Esophagus muscularis mucosa (tissue), 4 donors: ENCODE results near the gene OBSCN. TPM values are rescaled to one million over a fixed set of nuclear protein-coding genes. Genes with fewer than 3 reads are reported as not detected.

Experiments used
- DNase-seq: peaks from one replicate; pipeline ENCODE4 v3.0.0-alpha.2; 2017; ENCODE audit errors: extremely low spot score
- H3K27ac ChIP-seq, 4 donors: fragments of 200-600 bp; sonication (generic); replicated peaks in 1 of 4; 1 replicate in 3 of 4; 2 replicates in 1 of 4; pipeline ENCODE4 v1.5.1; 2016 to 2019; ENCODE audit warnings: mild to moderate bottlenecking in 1 of 4
- H3K27me3 ChIP-seq, 4 donors: fragments of 200-600 bp; sonication (generic); one replicate each; pipeline versions ENCODE4 v1.5.1 to v1.6.0; 2016 to 2019
- H3K36me3 ChIP-seq, 4 donors: fragments of 200-600 bp; sonication (generic); one replicate each; pipeline ENCODE4 v1.5.1; 2016 to 2019
- H3K4me1 ChIP-seq, 4 donors: fragments of 200-600 bp; sonication (generic); one replicate each; pipeline ENCODE4 v1.5.1; 2016 to 2019
- H3K4me3 ChIP-seq, 4 donors: fragments of 200-600 bp; sonication (generic); 1 replicate in 2 of 4; 2 replicates in 2 of 4; pipeline ENCODE4 v1.5.1; 2016 to 2019; ENCODE audit warnings: mild to moderate bottlenecking in 4 of 4, moderate library complexity in 1 of 4
- H3K9me3 ChIP-seq, 4 donors: fragments of 200-600 bp; sonication (generic); 1 replicate in 3 of 4; 2 replicates in 1 of 4; pipeline ENCODE4 v1.5.1; 2016 to 2019
- EP300 ChIP-seq: sonication (generic); formaldehyde crosslinking; IDR thresholded peaks from one replicate; pipeline ENCODE4 v1.6.1; 2017; ENCODE audit warnings: antibody characterized with exemption
- POLR2A ChIP-seq: fragments of 450-650 bp; IDR thresholded peaks from one replicate; pipeline ENCODE4 v1.6.1; 2017; ENCODE audit warnings: antibody characterized with exemption, moderate library complexity, mild to moderate bottlenecking, low read depth
- POLR2AphosphoS5 ChIP-seq, 2 donors: sonication (generic); formaldehyde crosslinking; IDR thresholded peaks; one replicate each; pipeline ENCODE4 v1.6.1; 2017; ENCODE audit warnings: antibody characterized with exemption in 2 of 2
- WGBS: methylation state at CpG from one replicate; pipeline ENCODE4 v1.1.5; 2018; 5-methylcytosine and 5-hydroxymethylcytosine counted together
- intact Hi-C: fragments of 100-400 bp; cut with DNase I; formaldehyde crosslinking; loops from one replicate; pipeline ENCODE4 v1.15.1; 2023
- total RNA-seq, 4 donors: library from RNA; depleted of rRNA; stranded (reverse); fragments of >200 nt; gene quantifications; one replicate each; pipeline versions ENCODE4 v1.1.0 to v1.2.1, GENCODE V29; 2016
- TF ChIP-seq, protein P1 (sequence below), 3 experiments: fragments of 200-600 bp in 2 of 3; fragments of 450-650 bp in 1 of 3; sonication (generic) in 2 of 3; IDR thresholded peaks; one replicate each; pipeline ENCODE4 v1.5.1; 2017 to 2019; ENCODE audit warnings: antibody characterized with exemption in 3 of 3, mild to moderate bottlenecking in 2 of 3, moderate library complexity in 1 of 3

OBSCN gene
- total RNA-seq, result 10 to 100 TPM; 12.6 to 31.4 (median 17.8) TPM

- Histone ChIP-seq H3K27me3 (peaks cover 0 to 59% (median 14%) of the 10 kb centered on the region in 4 donors), H3K27ac (peak within 1 kb of the TSS in 1 of 4 donors; percentile 12), H3K4me3 (peak within 1 kb of the TSS in 3 of 4 donors; percentile 12 to 27 (median 25)), H3K36me3 (no peaks in the 10 kb centered on the region), H3K9me3 (no peaks in the 10 kb centered on the region), H3K4me1 (peaks cover 9 to 22% (median 15%) of the 10 kb centered on the region in 4 donors)
- intact Hi-C loops, result no loop called here
- 0% methylated on average over 2 of the region's 30 CpGs for WGBS
- no peak for TF ChIP-seq POLR2AphosphoS5 (IDR thresholded peaks at IDR 0.05)
- no peak for TF ChIP-seq EP300
- TF ChIP-seq, protein P1, sequence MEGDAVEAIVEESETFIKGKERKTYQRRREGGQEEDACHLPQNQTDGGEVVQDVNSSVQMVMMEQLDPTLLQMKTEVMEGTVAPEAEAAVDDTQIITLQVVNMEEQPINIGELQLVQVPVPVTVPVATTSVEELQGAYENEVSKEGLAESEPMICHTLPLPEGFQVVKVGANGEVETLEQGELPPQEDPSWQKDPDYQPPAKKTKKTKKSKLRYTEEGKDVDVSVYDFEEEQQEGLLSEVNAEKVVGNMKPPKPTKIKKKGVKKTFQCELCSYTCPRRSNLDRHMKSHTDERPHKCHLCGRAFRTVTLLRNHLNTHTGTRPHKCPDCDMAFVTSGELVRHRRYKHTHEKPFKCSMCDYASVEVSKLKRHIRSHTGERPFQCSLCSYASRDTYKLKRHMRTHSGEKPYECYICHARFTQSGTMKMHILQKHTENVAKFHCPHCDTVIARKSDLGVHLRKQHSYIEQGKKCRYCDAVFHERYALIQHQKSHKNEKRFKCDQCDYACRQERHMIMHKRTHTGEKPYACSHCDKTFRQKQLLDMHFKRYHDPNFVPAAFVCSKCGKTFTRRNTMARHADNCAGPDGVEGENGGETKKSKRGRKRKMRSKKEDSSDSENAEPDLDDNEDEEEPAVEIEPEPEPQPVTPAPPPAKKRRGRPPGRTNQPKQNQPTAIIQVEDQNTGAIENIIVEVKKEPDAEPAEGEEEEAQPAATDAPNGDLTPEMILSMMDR (IDR thresholded peaks at IDR 0.05), result no peak
- TF ChIP-seq POLR2A, result peak; percentile 79
- DNase-seq, result no peak
Measured at GRCh38 chr1:228207851-228208821, at the start of gene OBSCN. Gene OBSCN, plus strand, starts transcription at chr1:228208044. Its CDS starts 3,740 bp downstream, at chr1:228211784.

DNA sequence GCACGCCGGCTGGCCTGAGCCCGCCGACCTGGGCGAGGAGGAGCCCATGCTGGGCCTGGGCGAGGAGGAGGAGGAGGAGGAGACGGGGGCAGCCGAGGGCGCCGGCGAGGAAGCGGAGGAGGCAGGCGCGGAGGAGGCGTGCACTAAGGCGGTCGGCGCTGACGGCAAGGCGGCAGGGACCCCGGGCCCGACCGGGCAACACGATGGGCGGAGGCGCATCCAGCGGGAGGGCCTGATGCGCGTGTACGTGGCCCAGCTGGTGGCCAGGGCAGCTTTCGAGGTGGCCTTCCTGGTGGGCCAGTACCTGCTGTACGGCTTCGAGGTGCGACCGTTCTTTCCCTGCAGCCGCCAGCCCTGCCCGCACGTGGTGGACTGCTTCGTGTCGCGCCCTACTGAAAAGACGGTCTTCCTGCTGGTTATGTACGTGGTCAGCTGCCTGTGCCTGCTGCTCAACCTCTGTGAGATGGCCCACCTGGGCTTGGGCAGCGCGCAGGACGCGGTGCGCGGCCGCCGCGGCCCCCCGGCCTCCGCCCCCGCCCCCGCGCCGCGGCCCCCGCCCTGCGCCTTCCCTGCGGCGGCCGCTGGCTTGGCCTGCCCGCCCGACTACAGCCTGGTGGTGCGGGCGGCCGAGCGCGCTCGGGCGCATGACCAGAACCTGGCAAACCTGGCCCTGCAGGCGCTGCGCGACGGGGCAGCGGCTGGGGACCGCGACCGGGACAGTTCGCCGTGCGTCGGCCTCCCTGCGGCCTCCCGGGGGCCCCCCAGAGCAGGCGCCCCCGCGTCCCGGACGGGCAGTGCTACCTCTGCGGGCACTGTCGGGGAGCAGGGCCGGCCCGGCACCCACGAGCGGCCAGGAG, 49.5 kb upstream of the OBSCN start:
- Histone ChIP-seq H3K27ac (no peak overlapping the region), H3K9me3 (no peaks in the 10 kb centered on the region), H3K36me3 (peaks cover 0 to 7% (median 0%) of the 10 kb centered on the region in 4 donors), H3K4me1 (peaks cover 24 to 56% (median 43%) of the 10 kb centered on the region in 4 donors), H3K27me3 (peaks cover 0 to 19% (median 5%) of the 10 kb centered on the region in 4 donors), H3K4me3 (no peak overlapping the region)
- DNase-seq, result no peak
- WGBS, result 64% methylated on average over 37 of the region's 98 CpGs
- TF ChIP-seq, protein P1 (IDR thresholded peaks at IDR 0.05), result no peak
- no peak for TF ChIP-seq EP300
- no peak for TF ChIP-seq POLR2A
- no peak for TF ChIP-seq POLR2AphosphoS5 (IDR thresholded peaks at IDR 0.05)
- intact Hi-C loops, result no loop called here

DNA sequence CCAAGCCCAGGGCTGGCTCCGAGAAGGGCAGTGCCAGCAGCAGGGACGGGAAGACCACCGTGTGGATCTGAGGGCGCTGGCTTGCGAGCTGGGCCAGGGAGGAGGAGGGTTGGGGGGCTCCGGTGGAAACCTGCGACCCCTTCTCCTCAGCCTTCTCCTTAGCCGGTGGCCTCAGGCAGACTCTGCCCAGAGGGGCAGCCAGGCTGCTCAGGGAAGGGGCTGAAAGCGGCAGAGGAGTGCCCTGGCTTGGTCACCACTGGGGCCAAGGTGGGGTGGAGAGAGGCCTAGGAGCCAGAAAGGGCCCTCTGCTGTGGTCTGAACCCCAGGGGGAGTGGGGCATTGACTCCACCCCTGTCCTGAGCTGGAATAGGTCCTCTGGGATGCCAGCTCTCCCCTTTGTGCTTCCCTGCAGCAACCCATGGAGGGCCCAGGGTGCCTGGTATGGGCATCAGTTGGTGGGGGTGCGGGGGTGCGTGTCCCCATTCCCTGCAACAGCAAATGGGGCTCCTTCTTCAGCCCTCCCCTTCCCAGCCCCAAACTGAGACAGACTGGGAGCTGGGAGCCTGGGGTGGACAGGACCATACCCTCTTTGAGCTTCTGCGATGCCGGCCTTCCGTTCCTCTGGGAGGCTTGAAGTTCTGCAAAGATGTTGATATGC, 48.7 kb upstream of the OBSCN start:
- TF ChIP-seq, protein P1 (IDR thresholded peaks at IDR 0.05), result no peak
- no peak for TF ChIP-seq POLR2A
- no peak for TF ChIP-seq POLR2AphosphoS5 (IDR thresholded peaks at IDR 0.05)
- no peak for TF ChIP-seq EP300
- Histone ChIP-seq H3K27me3 (peaks cover 0 to 22% (median 5%) of the 10 kb centered on the region in 4 donors), H3K27ac (no peak overlapping the region), H3K4me1 (peaks cover 27 to 63% (median 49%) of the 10 kb centered on the region in 4 donors), H3K9me3 (no peaks in the 10 kb centered on the region), H3K4me3 (no peak overlapping the region), H3K36me3 (peaks cover 0 to 6% (median 0%) of the 10 kb centered on the region in 4 donors)
- DNase-seq, result no peak
- intact Hi-C loops, result no loop called here
- WGBS, result 82% methylated on average over 14 of the region's 14 CpGs

DNA sequence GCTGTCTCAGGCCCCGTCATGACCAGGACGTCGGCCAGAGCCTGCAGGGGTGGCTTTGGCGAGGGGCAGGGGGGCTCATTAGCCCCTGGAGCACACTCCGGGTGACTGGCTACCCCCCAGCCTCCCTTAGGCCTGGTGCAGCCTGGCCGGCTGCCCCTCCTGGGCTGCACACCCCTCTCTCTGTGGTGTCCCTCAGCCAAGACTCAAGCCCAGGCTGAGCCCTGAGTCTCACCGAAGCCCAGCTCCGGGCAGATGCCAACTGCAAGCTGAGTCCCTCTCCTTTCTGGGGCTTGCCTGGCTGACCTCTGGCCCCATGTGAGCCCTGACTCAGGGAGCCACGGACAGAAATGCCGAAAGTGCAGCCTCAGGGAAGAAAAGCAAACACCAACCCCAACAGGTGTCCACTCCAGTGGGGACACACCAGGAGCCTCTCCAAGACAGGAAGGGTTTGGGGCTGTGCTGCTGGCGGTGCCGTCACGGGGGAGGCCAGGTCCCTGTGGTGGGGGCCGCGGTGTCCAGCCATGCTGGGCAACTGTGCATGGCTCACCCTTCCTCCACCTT, 47.6 kb upstream of the OBSCN start:
- intact Hi-C loops, result no loop called here
- H3K9me3 ChIP-seq, result no peaks in the 10 kb centered on the region
- TF ChIP-seq POLR2A (no peak), POLR2AphosphoS5 (IDR thresholded peaks at IDR 0.05) (no peak), EP300 (no peak)
- TF ChIP-seq, protein P1 (IDR thresholded peaks at IDR 0.05), result no peak
- H3K4me3 ChIP-seq, result no peak overlapping the region
- peaks cover 37 to 73% (median 59%) of the 10 kb centered on the region in 4 donors for H3K4me1 ChIP-seq
- no peaks in the 10 kb centered on the region for H3K36me3 ChIP-seq
- H3K27ac ChIP-seq, result no peak overlapping the region
- no peak for DNase-seq
- 78% methylated on average over 11 of the region's 15 CpGs for WGBS
- peaks cover 0 to 22% (median 5%) of the 10 kb centered on the region in 4 donors for H3K27me3 ChIP-seq
